T-helper 2 cell treated with Interferon-gamma antibody and Interleukin-4, amounts not matched to agents 5 μg/mL and 100 μg/mL, for 36 hours (primary cell): ENCODE measurements around the gene MYH3.

ENCODE experiments used
- DNase-seq: peaks from one replicate; pipeline ENCODE4 v3.0.0; 2021; ENCODE audit warnings: low spot score
- H3K27ac Mint-ChIP-seq: one replicate; pipeline ENCODE4 v1.8.0; 2021; ENCODE audit warnings: mild to moderate bottlenecking, mixed read lengths
- H3K27me3 Mint-ChIP-seq: one replicate; pipeline ENCODE4 v1.8.0; 2021; ENCODE audit warnings: low read depth, mixed read lengths
- H3K36me3 Mint-ChIP-seq: one replicate; pipeline ENCODE4 v1.8.0; 2021; ENCODE audit warnings: low read depth, mixed read lengths
- H3K4me1 Mint-ChIP-seq: one replicate; pipeline ENCODE4 v1.8.0; 2021; ENCODE audit warnings: low read depth, mixed read lengths
- H3K4me3 Mint-ChIP-seq: one replicate; pipeline ENCODE4 v1.8.0; 2022; ENCODE audit warnings: mild to moderate bottlenecking, moderate library complexity, mixed read lengths
- H3K9me3 Mint-ChIP-seq: one replicate; pipeline ENCODE4 v1.8.0; 2021; ENCODE audit warnings: mixed read lengths

The MYH3 gene

DNA sequence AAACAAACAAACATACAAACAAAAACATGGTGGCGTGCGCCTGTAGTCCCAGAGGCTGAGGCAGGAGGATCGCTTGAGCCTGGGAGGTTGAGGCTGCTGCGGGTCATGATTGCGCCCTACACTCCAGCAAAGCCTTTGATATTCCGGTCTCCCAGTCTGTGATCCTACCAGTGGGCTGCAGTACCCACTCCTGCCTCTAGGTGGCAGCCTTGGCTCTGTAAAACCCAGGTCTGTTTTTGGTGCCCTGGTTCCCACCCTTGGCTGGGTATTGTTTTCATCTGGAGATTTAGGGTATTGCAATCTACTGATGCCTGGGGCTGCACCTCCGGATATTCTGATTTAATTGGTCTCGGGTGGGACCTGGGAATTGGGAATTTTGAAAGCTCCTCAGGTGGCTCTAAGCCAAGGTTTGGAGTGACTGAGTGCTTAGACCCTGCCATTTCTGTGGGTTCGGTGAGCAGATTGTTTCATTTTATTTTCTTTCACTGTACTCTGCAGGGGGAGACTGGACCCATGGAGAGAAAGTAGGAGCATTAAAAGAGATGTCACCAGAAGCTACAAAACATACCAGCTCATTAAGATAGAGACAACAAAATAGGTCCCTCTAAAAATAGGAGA is 40.5 kb downstream of the MYH3 start:
- Mint-ChIP-seq H3K36me3 (no peaks in the 10 kb centered on the region), H3K4me3 (no peak overlapping the region), H3K9me3 (no peaks in the 10 kb centered on the region), H3K27me3 (no peaks in the 10 kb centered on the region), H3K4me1 (peaks cover 3% of the 10 kb centered on the region), H3K27ac (no peak overlapping the region)
- peak; percentile 56 for DNase-seq

DNA sequence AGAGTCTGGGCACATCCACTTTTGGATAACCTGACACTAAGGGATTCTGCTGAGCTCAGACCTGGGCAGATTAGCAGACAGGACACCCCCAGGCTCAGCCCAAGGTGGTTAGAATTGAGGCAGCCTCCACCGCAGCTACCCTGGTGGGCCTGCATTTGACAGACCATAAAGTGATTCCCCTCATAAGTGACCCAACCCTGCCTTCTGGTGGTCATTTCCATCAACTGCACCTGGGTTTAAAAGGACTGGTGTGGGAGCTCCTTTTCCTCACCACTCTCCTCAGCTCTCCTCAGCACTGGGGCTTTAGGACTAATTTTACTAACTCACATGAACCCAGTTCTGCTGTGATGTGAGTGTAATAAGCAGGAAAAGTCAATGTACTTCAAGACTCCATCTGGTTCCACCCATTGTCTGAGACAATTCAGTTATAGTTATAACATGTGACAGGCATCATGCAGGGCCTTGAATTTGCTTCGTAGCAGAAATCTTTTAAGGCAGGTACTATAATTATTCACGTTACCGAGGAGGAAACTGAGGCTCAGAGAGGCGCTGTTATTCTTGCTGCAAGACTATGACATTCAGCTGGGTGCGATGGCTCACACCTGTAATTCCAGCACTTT is 42.5 kb downstream of the MYH3 start:
- Mint-ChIP-seq H3K9me3 (no peaks in the 10 kb centered on the region), H3K36me3 (no peaks in the 10 kb centered on the region), H3K4me1 (peaks cover 3% of the 10 kb centered on the region), H3K27ac (no peak overlapping the region), H3K4me3 (no peak overlapping the region), H3K27me3 (no peaks in the 10 kb centered on the region)
- DNase-seq, result no peak

DNA sequence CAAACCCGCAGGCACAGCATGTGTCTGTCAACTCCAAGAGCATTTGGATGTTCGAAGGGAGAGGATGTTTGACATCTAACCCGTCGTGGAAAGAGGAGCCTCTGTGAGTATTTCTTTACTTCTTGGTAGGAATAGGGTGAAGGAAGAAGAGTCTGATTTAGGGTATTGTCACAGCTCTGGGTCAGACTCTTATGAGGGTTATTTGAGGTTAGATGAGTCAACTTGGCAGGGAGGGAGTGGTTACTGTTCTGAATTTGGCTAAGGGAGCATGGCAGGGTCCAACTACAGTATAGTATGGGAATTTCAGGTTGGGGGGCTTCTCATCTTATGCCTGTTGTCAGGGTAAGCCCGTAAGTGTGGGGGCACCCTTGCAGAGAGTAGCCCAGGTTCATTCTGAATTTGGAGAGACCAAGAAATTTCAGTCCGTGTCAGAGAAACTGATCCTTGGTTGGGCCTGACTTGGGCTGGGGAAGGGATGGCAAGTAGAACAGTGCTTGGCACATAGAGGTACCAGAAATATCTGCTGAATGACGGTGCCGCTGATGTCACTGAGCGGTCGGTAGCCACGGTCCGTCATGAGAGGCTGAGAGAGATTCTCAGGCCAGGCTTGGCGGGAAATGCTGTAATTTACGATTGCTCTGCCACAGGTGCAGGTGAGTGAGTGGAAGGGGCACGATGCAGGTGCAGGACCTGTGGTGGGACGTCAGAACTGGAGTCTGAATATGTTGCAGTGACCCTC is 43.2 kb downstream of the MYH3 start:
- H3K9me3 Mint-ChIP-seq, result no peaks in the 10 kb centered on the region
- H3K4me3 Mint-ChIP-seq, result no peak overlapping the region
- no peak for DNase-seq
- no peaks in the 10 kb centered on the region for H3K27me3 Mint-ChIP-seq
- no peak overlapping the region for H3K27ac Mint-ChIP-seq
- H3K36me3 Mint-ChIP-seq, result no peaks in the 10 kb centered on the region
- H3K4me1 Mint-ChIP-seq, result peaks cover 3% of the 10 kb centered on the region

DNA sequence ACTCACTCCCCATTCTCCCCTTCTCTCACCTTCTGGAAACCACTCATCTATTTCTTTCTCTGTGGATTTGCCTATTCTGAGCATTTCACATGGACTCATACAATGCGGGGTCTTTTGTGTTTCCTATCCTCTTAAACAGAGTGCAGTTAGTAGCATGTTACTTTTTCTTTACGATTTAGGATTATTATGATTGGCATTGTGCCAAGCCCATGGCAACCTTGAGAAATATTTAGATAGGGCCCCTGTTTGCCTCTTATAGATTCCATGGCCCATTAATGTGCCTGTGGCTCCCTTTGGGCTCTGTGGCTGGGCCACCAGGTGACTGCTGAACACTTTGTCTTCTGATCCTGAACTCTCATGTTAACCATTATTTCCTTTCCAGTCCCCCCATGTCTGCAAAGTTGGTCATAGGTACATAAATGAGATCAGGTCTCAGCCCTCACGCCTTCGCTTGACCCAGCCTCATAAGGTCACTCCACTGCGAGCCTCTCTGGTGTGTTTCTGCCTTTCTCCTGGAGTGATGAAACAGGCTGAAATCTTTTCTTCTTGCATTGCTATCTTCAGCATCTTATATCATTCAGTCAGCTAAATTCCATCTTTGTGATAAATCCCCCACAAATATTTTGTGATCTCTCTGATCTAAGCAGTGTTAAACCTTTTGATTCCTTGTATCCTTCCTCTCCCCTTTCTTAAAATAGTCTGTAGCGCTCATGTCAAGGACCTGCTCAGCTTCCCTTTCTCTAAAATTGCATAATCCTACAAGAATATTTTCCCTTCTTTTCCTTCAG is 44.0 kb downstream of the MYH3 start:
- no peak overlapping the region for H3K27ac Mint-ChIP-seq
- no peaks in the 10 kb centered on the region for H3K27me3 Mint-ChIP-seq
- H3K36me3 Mint-ChIP-seq, result no peaks in the 10 kb centered on the region
- DNase-seq, result no peak
- no peak overlapping the region for H3K4me3 Mint-ChIP-seq
- H3K9me3 Mint-ChIP-seq, result no peaks in the 10 kb centered on the region
- H3K4me1 Mint-ChIP-seq, result peaks cover 2% of the 10 kb centered on the region

DNA sequence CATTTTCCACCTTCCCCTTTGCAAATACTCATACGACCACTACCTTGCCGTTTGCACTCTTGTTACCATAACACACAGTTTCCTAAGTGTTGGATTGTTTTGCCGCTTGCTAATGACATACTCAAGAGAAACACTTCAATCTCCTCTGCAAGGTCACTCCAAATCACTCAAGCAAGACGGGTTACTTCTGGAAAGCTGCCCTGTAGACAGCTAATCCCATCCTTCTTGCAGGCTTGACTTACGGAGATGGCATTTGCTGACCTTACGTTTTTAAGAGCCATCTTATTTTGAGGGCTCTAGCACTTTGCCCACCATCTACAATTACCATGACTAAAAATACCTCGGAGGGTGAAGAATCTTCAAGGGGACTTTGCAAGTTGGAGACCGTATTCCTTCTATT is 46.2 kb downstream of the MYH3 start:
- Mint-ChIP-seq H3K27me3 (no peaks in the 10 kb centered on the region), H3K27ac (no peak overlapping the region), H3K4me3 (no peak overlapping the region), H3K9me3 (no peaks in the 10 kb centered on the region), H3K36me3 (no peaks in the 10 kb centered on the region), H3K4me1 (no peaks in the 10 kb centered on the region)
- DNase-seq, result no peak

DNA sequence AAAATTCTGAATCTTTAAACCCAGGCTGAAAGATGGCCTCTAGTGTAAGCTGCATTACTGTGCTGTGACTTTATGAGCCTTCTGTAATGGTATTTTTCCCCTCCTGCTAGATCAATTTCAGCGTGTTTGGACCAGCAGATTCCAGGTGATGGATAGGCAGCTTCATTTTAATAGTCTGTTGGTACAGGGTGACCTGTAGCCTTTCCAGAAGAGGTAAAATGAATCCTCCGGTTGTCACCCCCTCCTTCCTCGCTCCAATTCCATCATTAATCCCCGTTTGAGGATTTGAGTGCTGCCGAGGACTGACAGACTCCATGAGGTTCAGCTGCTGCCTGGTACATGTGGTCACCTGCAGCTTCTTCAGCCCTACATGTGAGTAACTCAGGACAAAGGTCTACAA is 48.9 kb downstream of the MYH3 start:
- Mint-ChIP-seq H3K27me3 (no peaks in the 10 kb centered on the region), H3K4me3 (no peak overlapping the region), H3K4me1 (no peaks in the 10 kb centered on the region), H3K27ac (no peak overlapping the region), H3K9me3 (no peaks in the 10 kb centered on the region), H3K36me3 (no peaks in the 10 kb centered on the region)
- no peak for DNase-seq

DNA sequence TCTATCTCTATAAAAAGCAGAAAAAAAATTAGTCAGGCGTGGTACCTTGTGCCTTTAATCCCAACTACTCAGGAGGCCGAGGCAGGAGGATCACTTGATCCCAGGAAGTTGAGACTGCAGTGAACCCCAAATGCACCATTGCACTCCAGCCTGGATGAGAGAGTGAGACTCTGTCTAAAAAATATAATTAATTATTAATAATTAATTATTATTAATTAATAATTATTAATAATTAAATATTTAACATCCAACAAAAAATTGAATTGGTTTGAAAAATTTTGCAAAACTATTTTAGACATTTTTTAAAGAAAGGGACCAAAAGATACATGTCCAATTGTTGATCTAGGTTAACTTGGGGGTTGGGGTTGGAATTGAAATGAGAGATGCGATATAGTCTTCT is 51.0 kb downstream of the MYH3 start:
- no peaks in the 10 kb centered on the region for H3K27me3 Mint-ChIP-seq
- no peak overlapping the region for H3K27ac Mint-ChIP-seq
- H3K4me1 Mint-ChIP-seq, result no peaks in the 10 kb centered on the region
- H3K4me3 Mint-ChIP-seq, result no peak overlapping the region
- H3K9me3 Mint-ChIP-seq, result no peaks in the 10 kb centered on the region
- H3K36me3 Mint-ChIP-seq, result no peaks in the 10 kb centered on the region
- DNase-seq, result no peak

DNA sequence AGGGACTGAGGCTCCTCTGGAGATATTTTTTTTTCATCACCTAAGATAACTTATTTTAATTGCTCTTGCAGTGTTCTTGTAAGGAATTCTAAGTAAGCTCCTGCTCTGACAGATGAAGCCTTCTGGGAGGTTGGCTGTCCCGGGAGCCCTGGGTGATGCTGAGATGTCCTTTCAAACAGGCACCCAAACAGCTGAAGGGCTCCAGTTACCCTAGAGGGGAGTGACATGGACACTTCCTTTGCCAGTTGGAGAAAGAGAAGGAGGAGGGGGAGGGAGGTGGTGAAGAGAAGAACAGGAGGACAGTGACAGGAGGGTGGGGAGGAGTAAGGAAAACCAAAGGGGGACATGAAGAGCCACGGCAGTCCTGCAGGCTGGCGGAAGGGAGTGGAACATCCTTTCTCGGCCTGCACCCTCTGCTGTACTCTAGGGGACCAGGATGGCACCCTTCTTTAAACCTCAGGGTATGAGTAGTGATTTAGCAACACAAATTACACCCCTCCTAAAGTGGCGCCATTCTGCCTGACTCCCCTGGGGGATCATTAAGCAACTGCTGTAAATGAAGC is 51.8 kb downstream of the MYH3 start:
- no peaks in the 10 kb centered on the region for H3K36me3 Mint-ChIP-seq
- no peak for DNase-seq
- H3K27me3 Mint-ChIP-seq, result no peaks in the 10 kb centered on the region
- H3K4me1 Mint-ChIP-seq, result no peaks in the 10 kb centered on the region
- no peak overlapping the region for H3K27ac Mint-ChIP-seq
- no peak overlapping the region for H3K4me3 Mint-ChIP-seq
- H3K9me3 Mint-ChIP-seq, result no peaks in the 10 kb centered on the region

DNA sequence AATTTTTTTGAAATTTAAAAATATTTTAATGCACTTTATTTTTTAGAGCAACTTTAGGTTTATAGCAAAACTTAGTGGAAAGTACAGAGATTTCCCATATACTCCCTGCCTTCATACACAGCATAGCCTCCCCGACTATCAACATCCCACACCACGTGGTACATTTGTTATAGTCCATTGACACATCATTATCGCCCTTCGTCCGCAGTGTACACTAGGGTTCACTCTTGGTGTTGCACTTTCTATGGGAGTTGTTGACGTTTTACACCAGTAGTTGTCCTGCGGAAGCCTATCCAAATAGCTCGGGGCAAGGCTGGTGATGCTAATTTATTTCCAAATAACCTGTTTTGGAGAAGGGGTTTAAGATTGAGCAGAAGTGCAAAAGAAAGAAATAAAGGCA is 52.6 kb downstream of the MYH3 start:
- Mint-ChIP-seq H3K27ac (no peak overlapping the region), H3K27me3 (peaks cover 2% of the 10 kb centered on the region)

DNA sequence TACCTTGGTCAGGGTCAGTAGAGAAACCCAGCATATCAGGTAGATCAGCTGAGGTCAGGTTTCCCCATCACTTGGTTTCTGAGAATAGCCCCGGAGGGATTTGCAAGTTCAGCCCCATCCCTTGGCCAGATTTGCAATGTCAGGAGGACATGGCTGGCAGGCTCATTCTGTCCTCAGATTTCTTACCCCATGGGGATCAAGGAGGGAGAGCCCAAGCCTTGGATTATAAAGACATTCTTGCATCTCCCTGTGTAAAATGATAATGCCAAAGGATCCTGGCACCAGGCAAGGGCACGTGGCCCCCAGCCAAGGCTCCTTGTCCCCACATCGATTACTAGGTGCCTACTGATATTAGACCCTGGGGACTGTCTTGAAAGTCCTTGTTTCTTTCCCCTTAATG is 53.2 kb downstream of the MYH3 start:
- H3K27me3 Mint-ChIP-seq, result peaks cover 2% of the 10 kb centered on the region

More for the DNA sequence above, 52.6 kb downstream of the MYH3 start:
- Mint-ChIP-seq H3K9me3 (no peaks in the 10 kb centered on the region), H3K4me3 (no peak overlapping the region), H3K4me1 (no peaks in the 10 kb centered on the region), H3K36me3 (no peaks in the 10 kb centered on the region)
- DNase-seq, result no peak

DNA sequence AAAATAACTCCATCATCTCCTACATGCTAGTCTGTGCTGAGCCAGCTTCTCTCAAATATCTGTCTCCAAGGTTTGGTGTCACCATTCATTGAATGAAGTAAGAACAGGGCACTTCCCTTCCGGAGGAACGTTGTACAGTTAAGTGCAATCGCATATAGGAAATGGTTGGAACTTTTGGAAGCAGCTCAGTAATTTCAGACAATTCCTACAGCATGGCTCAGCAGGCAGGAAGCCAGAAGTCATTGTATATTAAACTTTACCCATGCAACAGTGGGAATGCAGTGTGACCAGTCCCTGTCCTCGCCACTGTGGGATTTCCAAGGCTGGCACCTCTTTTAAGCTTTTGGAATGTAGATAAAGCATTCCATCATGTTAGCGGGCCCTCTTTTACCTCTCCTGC is 56.5 kb downstream of the MYH3 start:
- H3K4me3 Mint-ChIP-seq, result no peak overlapping the region
- peaks cover 6% of the 10 kb centered on the region for H3K27me3 Mint-ChIP-seq
- DNase-seq, result no peak
- no peaks in the 10 kb centered on the region for H3K36me3 Mint-ChIP-seq
- H3K27ac Mint-ChIP-seq, result no peak overlapping the region
- no peaks in the 10 kb centered on the region for H3K4me1 Mint-ChIP-seq
- no peaks in the 10 kb centered on the region for H3K9me3 Mint-ChIP-seq

More for the DNA sequence above, 53.2 kb downstream of the MYH3 start:
- no peak for DNase-seq
- Mint-ChIP-seq H3K4me3 (no peak overlapping the region), H3K9me3 (no peaks in the 10 kb centered on the region), H3K27ac (no peak overlapping the region), H3K4me1 (no peaks in the 10 kb centered on the region), H3K36me3 (no peaks in the 10 kb centered on the region)

DNA sequence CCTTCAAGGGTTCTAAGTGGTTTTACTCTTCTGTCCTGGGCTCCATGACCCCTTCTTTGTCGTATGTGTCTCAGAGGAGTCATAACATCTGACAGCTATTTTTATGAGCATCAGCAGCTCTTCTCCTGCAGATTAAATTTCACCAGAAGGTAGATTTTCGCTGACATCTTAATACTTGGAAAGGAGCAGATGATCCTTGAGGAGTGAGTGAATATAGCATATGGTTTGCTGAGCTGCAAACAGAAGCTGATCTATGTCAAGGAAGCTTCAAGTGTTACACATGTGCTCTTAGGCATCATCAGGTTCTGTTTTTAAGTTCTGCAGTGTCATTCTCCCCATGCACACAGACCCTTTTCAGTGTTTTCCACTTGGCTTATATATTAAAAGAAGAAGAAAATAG is 58.5 kb downstream of the MYH3 start:
- H3K27ac Mint-ChIP-seq, result no peak overlapping the region
- no peaks in the 10 kb centered on the region for H3K36me3 Mint-ChIP-seq
- no peaks in the 10 kb centered on the region for H3K9me3 Mint-ChIP-seq
- peaks cover 7% of the 10 kb centered on the region for H3K27me3 Mint-ChIP-seq
- no peak for DNase-seq
- H3K4me3 Mint-ChIP-seq, result no peak overlapping the region
- no peaks in the 10 kb centered on the region for H3K4me1 Mint-ChIP-seq

DNA sequence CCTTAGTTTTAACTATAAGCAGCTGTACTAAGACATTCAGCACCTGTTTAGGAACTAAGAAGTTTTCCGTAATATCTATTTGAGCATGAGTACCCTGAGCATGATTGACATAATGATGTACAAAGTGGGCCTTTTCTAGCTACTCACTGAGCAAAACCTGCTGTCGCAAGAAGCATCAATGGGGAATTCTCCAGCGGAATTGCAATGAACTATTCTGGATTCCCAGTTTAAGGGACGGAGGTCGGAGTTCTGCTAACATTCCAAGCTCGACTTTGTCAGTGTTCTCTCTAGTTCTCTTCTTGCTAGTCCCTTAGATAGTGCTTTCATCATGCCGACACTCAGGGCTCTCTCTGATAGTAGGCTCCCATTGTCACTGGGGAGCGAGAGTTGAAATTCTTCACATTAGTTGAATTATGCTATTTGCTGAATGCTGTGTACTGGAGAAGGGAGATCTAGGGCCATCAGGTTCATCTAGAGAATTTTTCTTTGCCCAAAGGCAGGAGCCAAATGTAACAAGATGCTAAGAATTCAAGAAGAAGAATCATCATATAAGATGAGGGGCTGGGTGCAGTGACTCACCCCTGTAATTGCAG is 67.5 kb downstream of the MYH3 start:
- no peak for DNase-seq
- H3K36me3 Mint-ChIP-seq, result no peaks in the 10 kb centered on the region
- H3K4me3 Mint-ChIP-seq, result no peak overlapping the region
- H3K4me1 Mint-ChIP-seq, result no peaks in the 10 kb centered on the region
- no peak overlapping the region for H3K27ac Mint-ChIP-seq
- H3K9me3 Mint-ChIP-seq, result no peaks in the 10 kb centered on the region
- H3K27me3 Mint-ChIP-seq, result peaks cover 2% of the 10 kb centered on the region
